ENCODE results near the gene ATP6V1D. TPM values are rescaled to one million over a fixed set of nuclear protein-coding genes. Genes with fewer than 3 reads are reported as not detected.
"Not testable (repeated sequence)": the region's sequence is repeated elsewhere in the genome, so short reads cannot be mapped to it uniquely, and the experiment has no call there.

The ATP6V1D gene
- 100 to 1,000 TPM; 123 to 139 (median 124) TPM for polyA plus RNA-seq (ENCODE audit: insufficient read length in 3 of 3)
- long read RNA-seq, donor 1, transcript ATP6V1D-201 (9 exons, 1,845 nt), result major isoform, 24 of 25 reads
- long read RNA-seq, donor 1, partial matches to known transcripts, result 0 of 25 reads
- long read RNA-seq, donor 1, other reads (novel, unspliced or antisense), result 0 of 25 reads
- long read RNA-seq, donor 2, transcript ATP6V1D-201 (9 exons, 1,845 nt), result major isoform, 45 of 53 reads
- long read RNA-seq, donor 2, partial matches to known transcripts, result 0 of 53 reads
- long read RNA-seq, donor 2, other reads (novel, unspliced or antisense), result 6 of 53 reads
- long read RNA-seq, donor 3, transcript ATP6V1D-201 (9 exons, 1,845 nt), result major isoform, 33 of 95 reads
- long read RNA-seq, donor 3, partial matches to known transcripts, result 33 of 95 reads
- long read RNA-seq, donor 3, other reads (novel, unspliced or antisense), result 25 of 95 reads
- long read RNA-seq, donor 4, transcript ATP6V1D-201 (9 exons, 1,845 nt), result major isoform, 44 of 45 reads
- long read RNA-seq, donor 4, partial matches to known transcripts, result 0 of 45 reads
- long read RNA-seq, donor 4, other reads (novel, unspliced or antisense), result 0 of 45 reads
- long read RNA-seq, donor 5, transcript ATP6V1D-201 (9 exons, 1,845 nt), result major isoform, 6 of 6 reads
- long read RNA-seq, donor 5, partial matches to known transcripts, result 0 of 6 reads
- long read RNA-seq, donor 5, other reads (novel, unspliced or antisense), result 0 of 6 reads
- long read RNA-seq, donor 6, transcript ATP6V1D-201 (9 exons, 1,845 nt), result major isoform, 19 of 101 reads
- long read RNA-seq, donor 6, partial matches to known transcripts, result 19 of 101 reads
- long read RNA-seq, donor 6, other reads (novel, unspliced or antisense), result 61 of 101 reads
- long read RNA-seq, donor 7, transcript ATP6V1D-201 (9 exons, 1,845 nt), result major isoform, 20 of 22 reads
- long read RNA-seq, donor 7, partial matches to known transcripts, result 0 of 22 reads
- long read RNA-seq, donor 7, other reads (novel, unspliced or antisense), result 0 of 22 reads
- long read RNA-seq, donor 8, transcript ATP6V1D-201 (9 exons, 1,845 nt), result major isoform, 9 of 9 reads
- long read RNA-seq, donor 8, partial matches to known transcripts, result 0 of 9 reads
- long read RNA-seq, donor 8, other reads (novel, unspliced or antisense), result 0 of 9 reads
- long read RNA-seq, donor 9, transcript ATP6V1D-201 (9 exons, 1,845 nt), result major isoform, 37 of 40 reads
- long read RNA-seq, donor 9, partial matches to known transcripts, result 0 of 40 reads
- long read RNA-seq, donor 9, other reads (novel, unspliced or antisense), result 0 of 40 reads
- long read RNA-seq, donor 10, transcript ATP6V1D-201 (9 exons, 1,845 nt), result major isoform, 18 of 30 reads
- long read RNA-seq, donor 10, partial matches to known transcripts, result 11 of 30 reads
- long read RNA-seq, donor 10, other reads (novel, unspliced or antisense), result 0 of 30 reads
- long read RNA-seq, donor 11, transcript ATP6V1D-201 (9 exons, 1,845 nt), result major isoform, 16 of 16 reads
- long read RNA-seq, donor 11, partial matches to known transcripts, result 0 of 16 reads
- long read RNA-seq, donor 11, other reads (novel, unspliced or antisense), result 0 of 16 reads
- long read RNA-seq, donor 12, transcript ATP6V1D-201 (9 exons, 1,845 nt), result major isoform, 30 of 41 reads
- long read RNA-seq, donor 12, partial matches to known transcripts, result 6 of 41 reads
- long read RNA-seq, donor 12, other reads (novel, unspliced or antisense), result 0 of 41 reads
- long read RNA-seq, donor 13, transcript ATP6V1D-201 (9 exons, 1,845 nt), result major isoform, 16 of 17 reads
- long read RNA-seq, donor 13, partial matches to known transcripts, result 0 of 17 reads
- long read RNA-seq, donor 13, other reads (novel, unspliced or antisense), result 0 of 17 reads
- long read RNA-seq, donor 14, result 0 reads
- long read RNA-seq, donor 15, result 0 reads
- long read RNA-seq, donor 16, transcript ATP6V1D-201 (9 exons, 1,845 nt), result major isoform, 52 of 59 reads
- long read RNA-seq, donor 16, partial matches to known transcripts, result 7 of 59 reads
- long read RNA-seq, donor 16, other reads (novel, unspliced or antisense), result 0 of 59 reads

DNA sequence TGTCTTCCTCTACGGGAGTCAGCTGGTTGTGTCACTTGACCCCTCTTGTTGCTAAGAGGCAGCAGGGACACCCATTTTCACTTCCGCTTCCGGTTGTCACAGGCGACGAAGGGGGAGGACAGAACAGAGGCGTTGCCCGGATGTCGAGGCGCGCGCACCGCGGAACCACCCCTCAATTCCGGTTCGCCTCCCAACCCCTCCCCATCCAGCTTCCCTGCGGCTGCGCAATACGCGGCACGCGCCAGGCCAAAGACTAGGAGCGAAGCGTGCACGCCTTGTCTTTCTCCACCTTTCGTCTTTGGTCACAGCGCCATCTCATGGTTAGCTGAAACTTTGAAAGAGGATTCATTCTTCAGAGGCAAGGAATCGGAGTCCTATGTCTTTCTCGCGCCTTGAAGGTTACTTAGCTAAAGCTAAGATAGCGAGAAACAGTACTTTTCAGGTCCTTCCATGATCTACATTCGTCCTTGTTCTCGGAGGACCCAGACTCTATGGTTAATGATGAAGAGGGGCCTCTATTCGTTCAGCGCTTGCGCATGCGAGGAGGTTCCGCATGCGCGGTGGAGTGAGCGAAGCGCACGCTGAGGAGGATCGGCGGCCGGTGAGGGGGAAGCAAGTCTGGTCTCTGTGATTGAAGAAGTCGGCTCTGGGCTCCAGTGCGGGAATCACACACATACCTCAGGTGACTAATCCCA lies at the start of gene ATP6V1D, which contains the start of gene EIF2S1:
TSS of gene ATP6V1D (minus strand) at position 30 of the 695 bp plus-strand sequence. CDS start 106 bp downstream, outside the sequence.
TSS of gene EIF2S1 (plus strand) at position 554 of the 695 bp plus-strand sequence. CDS start 4,440 bp downstream, outside the sequence.
- DNase-seq, result peak; percentile 99

DNA sequence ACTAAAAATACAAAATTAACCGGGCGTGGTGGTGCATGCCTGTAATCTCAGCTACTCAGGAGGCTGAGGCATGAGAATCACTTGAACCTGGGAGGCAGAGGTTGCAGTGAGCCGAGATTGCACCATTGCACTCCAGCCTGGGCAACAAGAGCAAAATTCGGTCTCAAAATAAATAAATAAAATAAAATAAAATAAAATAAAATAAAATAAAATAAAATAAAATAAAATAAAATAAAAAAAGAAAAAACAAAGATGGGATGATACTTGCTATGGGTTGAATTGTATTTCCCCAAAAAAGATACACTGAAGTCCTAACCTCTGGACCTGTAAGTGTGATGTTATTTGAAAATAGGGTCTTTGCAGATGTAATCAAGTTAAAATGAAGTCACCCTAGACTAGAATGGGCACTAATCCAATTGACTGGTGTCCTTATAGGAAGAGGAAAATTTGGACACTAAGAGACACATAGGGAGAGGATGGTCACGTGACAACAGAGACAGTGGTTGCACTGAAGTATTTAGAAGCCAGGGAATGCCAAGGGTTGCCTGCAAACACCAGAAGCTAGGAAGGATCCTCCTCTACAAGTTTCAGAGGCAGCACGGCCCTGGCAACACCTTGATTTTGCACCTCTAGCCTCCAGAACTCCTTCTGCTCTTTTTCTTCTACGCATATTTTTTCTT lies 48.7 kb upstream of the ATP6V1D start:
- not testable (repeated sequence) for DNase-seq

DNA sequence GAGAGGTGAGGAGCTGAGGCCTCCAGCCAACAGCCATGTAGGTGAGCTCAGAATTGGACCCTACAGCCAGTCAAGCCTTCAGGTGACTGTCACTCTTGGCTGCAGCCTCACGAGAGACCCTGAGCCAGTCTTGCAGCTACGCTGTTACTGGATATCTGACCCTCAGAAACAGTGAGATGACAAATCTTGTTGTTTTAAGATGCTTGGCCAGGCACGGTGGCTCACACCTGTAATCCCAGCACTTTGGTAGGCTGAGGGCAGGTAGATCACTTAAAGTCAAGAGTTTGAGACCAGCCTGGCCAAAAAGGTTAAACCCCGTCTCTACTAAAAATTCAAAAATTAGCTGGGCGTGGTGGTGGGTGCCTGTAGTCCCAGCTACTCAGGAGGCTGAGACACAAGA lies 46.2 kb upstream of the ATP6V1D start:
- DNase-seq, result no peak

DNA sequence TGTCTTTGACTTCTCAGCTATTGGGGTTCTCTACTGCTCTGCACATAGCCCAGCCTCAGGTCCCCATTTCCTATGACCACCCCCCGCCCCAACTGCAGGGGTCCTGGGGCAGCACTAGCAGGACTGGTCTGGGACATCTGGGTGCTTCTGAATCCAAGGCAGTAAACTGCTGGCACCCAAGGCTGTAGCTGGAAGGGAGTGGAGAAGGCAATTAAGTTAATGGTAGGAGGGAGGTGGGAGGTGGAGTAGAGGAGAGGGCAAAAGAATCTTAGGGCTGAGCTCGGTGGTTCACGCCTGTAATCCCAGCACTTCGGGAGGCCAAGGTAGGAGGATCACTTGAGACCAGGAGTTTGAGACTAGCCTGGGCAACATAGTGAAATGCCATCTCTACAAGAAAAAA lies 40.8 kb upstream of the ATP6V1D start:
- no peak for DNase-seq

DNA sequence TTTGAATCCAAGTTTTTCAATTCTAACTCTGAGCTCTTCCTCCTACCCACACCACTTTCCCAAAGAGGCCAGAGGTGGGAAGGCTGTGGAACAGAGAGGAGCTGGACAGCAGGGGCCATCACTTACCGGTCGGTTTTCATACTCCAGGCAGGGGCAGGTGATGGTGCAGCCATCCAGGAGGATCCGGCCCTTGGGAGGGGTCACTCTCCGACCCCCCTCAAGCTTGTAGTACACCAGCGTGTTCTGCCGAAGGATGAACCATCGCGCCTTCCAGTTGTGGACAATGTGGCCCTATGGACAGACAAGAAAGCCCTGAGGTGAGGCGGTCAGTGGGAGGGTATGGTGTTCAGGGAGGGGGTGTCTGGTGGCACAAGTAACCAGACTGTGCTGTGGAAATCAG lies 37.9 kb upstream of the ATP6V1D start:
- DNase-seq, result no peak

DNA sequence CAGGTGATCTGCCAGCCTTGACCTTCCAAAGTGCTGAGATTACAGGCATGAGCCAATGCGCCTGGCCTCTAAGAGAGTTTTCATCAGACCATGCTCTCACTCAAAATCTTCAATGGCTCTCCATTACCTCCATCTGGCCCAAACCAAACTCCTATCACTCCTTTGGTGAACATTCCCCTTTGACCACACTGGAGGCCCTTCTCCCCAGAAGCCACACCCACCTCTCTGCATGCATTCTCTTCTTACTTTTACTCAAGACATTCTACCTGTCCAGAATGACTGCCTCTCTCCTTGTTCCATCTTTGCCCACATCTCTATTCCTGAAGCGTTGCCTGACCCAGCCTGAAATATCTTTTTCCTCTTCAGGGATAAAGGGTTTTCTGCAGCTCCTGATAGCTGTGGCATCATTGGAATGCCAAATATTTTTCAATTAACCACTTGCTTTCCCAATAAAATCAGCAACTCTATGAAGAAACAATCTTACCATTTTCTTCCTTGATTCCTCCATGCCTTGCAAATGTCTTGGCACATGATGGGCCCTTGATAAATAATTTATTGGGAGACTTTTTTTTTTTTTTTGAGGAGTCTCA lies 36.9 kb upstream of the ATP6V1D start:
- DNase-seq, result no peak

DNA sequence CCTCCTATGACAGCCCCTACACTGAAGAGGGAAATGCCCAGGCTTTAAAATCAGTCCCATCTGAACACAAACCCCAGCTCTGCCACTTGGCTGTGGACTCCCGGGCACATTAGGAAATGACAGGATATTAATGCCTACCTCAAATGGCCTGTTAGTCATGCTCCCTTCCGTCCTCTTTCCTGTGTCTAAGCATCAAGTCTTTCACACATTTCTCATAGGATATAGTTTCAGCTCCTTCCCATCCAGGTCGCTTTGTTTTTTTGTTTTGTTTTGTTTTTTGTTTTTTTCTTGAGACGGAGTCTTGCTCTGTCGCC lies 36.2 kb upstream of the ATP6V1D start:
- no peak for DNase-seq

DNA sequence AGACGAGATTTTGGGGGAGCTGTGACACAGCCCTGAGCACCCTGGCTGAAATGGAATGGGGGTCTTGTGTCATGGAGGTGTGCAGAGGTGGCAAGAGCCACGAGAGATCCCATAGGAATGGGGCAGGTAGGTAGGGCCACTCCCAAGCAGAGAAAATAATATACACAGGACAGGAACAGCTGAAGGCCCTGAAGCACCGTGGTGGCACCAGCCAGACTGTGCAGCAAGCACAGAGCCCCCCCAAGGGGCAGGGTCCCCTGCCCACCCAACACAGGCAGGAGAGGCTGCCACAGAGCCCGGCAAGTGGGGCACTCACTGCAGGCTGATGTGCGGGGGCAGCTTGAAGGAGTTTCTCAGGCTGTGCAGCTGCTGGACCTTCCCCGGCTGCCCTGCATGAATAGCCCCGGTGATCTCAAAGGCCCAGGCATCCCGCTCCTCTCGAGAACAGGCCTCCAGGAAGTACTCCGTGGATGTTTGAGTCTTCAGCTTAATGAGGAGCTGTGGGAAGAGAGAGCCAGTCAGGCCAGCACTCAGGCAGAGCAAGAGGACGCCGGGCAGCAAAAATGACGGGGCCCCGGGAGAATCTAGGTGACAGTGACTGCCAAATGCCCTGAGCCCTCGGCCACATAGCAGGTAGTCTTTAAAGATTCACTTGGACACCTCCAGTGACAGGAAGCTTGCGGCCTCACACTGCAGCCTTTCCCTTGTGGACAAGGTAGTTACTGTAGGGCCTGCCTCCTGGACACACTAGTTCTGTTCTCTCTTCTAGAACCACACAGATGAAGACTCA lies 35.7 kb upstream of the ATP6V1D start:
- DNase-seq, result no peak

DNA sequence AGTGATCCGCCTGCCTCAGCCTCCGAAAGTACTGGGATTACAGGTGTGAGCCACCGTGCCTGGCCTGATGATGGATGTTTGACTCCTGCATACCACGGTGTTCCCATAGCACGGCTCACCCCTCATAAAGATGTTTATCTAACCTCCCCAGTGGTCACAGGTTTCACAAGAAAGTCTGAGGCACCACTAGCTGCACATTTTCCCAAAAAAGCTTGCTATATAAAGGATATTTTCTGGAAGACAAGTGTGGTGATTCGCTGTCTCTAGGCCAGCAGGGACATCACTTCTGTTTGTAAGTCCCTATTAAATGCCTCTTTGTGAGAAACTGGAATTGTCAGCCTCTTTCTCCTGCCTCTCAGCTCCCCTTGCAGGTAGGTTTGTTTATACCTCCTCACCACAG lies 34.1 kb upstream of the ATP6V1D start:
- no peak for DNase-seq

DNA sequence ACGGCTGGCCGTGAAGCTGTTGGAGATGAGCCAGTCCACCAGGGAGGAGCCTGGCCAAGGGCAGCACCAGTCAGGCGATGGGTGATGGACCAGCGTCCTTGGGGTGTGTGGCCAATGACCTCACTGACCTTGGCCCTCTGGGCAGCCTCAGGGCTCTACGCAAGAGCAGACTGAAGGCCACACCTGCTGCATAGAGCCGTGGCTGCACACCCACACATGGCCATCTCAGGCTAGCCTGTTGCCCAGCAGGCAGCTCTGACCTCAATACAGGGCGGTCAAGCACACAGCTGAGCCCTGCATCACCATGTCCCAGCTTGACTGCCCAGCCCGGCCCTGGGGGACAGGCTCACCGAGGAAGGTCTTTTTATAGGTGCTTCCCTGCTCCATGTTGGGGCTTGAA lies 33.2 kb upstream of the ATP6V1D start:
- DNase-seq, result no peak

DNA sequence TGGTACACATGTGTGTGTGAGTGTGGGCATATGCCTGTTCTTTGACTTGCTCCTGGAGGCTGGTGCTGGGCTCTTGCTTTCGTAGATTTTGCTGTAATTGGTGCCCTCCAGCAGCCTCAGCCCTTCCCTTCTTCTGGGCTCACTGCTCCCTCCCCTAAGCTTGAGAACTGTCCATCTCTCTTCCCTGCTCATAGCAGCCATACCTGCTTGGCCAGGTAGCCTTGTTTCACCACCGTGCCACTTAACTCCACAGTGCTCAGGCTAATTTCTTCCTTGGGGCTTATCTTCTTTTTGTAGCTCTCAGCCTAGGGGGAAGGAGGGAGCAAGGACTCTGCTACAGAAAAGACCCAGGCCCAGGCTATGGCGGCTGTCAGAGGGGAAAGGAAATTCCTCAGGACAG lies 32.5 kb upstream of the ATP6V1D start:
- no peak for DNase-seq

DNA sequence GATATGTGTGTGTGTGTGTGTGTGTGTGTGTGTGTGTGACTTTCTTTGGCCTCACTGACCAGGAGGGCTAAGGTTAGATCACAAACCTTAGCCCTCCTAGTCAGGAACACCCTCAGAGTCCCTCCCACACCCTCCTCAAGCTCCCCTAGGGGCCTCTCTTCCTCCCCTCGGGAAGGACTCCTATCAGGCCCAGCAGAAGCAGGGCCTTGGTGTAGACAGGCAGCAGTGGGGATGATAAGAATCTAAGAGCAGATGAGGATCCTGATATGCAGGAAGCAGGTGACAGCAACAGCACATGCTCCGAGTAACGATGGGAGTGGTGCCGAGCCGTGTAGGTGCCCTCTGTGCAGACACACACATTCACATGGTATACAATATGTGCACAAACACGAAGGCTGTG lies 31.7 kb upstream of the ATP6V1D start:
- no peak for DNase-seq

DNA sequence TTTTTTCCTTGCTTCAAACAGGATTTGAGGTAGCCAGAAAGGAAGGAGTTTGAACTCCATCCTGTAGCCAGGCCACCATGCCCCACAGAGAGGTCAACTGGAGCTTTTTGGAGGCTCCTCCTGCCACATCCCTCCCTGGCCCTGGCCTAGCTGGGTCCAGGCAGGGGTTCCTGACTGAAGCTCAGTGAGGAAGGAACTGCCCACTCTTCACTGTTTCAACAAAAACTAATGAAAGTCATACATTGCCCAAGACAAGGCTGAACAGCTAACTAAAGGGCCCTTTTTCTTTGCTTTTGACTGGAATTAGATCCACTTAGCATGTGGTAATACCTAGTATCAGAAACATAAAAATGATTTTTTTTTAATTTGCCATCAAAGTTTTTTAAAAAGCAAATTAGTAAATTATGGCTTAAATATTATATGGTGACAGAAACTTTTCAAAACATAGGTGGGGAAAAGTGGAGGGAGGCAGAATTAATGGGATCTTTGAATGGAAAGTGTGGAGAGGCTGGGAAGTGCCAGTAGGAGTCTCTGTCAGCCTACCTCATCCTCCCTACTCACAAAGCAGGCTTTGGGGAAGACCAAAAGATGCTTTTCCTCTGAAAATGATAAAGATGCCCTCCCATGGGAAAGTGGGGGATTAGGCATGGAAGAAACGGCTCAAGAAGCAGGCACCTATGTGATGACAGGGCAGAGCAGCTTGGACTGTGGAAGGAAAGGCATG lies 30.4 kb upstream of the ATP6V1D start:
- DNase-seq, result no peak

DNA sequence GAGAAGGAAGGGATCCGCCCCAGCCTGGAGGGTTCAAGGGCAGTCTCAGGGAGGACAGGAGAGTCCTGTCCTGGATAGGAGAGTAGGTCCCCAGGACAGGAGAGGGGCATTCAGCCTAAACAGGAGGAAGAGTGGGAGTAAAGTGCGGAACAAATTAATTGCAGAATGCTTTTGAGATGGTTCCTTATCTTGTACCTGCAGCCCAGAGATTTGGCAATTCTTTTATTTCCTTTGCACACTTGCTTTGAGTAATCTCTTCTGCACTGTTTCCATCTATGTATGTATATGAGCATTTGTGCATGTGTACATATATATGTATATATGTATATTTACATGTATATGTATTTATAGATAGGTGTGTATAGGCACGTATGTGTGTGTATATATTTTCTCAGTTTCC lies 29.7 kb upstream of the ATP6V1D start:
- no peak for DNase-seq

DNA sequence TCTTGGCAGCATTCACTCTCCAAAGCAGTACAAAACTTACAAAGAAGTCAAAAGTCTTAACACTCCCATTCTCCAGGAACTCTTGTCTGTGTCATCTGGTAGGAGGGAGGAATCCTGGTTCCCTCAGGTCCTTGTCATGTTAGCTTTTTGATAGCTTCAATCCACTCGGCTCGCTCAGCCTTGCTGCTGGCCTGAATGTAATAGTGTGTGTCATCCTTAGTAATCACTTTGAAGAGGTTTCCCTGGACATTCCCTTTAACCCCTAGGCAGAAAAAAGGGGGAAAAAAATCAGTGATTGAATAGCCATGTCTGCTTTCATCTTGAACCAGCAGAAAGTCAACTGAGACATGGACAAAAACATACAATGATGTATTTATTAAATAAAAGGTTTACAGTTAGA lies 27.6 kb upstream of the ATP6V1D start:
- DNase-seq, result no peak

DNA sequence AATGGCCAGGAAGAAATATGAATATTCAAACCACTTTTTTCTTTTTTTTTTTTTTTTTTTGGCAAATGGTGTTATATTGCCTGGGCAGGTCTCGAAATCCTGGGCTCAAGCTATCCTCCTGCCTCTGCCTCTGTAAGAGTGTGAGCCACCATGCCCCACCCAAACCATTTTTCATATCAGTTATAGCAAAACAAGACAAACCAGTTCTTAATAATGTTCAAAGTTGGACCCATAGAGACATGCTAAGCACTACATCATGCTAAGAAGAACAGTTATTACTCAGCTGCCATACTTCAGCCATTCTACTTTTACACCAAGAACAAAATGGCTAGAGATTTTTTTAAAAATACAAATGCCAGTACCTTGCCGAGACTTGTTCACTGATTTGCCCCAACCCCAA lies 26.0 kb upstream of the ATP6V1D start:
- DNase-seq, result no peak

DNA sequence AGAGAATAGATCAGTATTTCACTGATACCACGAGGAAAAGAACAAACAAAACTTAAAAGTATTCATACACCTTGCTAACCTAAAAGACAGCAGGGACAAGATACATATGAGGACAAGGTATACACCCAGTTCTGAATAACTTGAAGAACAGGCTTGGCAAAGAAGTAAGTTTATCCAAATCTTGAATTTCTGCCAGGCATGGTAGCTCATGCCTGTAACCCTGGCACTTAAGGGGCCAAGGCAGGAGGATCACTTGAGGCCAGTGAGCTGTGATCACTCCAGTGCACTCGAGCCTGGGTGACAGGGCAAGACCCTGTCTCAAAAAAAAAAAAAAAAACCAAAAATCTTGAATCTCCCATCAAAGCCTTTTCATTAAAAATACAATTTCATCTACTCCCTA lies 25.5 kb upstream of the ATP6V1D start:
- DNase-seq, result no peak
